Fibroblast of lung (primary cell): Measurements from ENCODE around the gene RELL2. TPM values are rescaled to one million over a fixed set of nuclear protein-coding genes. Genes with fewer than 3 reads are reported as not detected.
"Not testable (repeated sequence)": the region's sequence is repeated elsewhere in the genome, so short reads cannot be mapped to it uniquely, and the experiment has no call there.

Source experiments
- DNase-seq, 2 donors: peaks; one replicate each; pipeline versions ENCODE4 v3.0.0 to v3.0.0-alpha.2; 2010; ENCODE audit warnings: low read depth in 2 of 2
- H2AFZ ChIP-seq: 2 replicates; pipeline ENCODE4 v1.5.1; 2012; ENCODE audit warnings: low read length, control low read depth, inconsistent platforms
- H3K27ac ChIP-seq: 2 replicates; pipeline ENCODE4 v1.5.1; 2011; ENCODE audit warnings: low read length, control low read depth; ENCODE audit not compliant: insufficient read depth
- H3K27me3 ChIP-seq: 2 replicates; pipeline ENCODE4 v1.5.1; 2011; ENCODE audit warnings: mild to moderate bottlenecking, low read length; ENCODE audit not compliant: control insufficient read depth, insufficient read depth
- H3K36me3 ChIP-seq: 2 replicates; pipeline ENCODE4 v1.5.1; 2011; ENCODE audit warnings: low read length; ENCODE audit not compliant: control insufficient read depth, insufficient read depth
- H3K4me1 ChIP-seq: 2 replicates; pipeline ENCODE4 v1.5.1; 2011; ENCODE audit warnings: low read length; ENCODE audit not compliant: control insufficient read depth, insufficient read depth; ENCODE audit errors: extremely low read depth
- H3K4me2 ChIP-seq: 2 replicates; pipeline ENCODE4 v1.5.1; 2011; ENCODE audit warnings: low read length, control low read depth; ENCODE audit not compliant: insufficient read depth; ENCODE audit errors: extremely low read depth
- H3K4me3 ChIP-seq, 4 experiments: fragments of 200-600 bp in 1 of 4; sonication (generic) in 1 of 4; replicated peaks in 1 of 4; 2 replicates each; pipeline ENCODE4 v1.5.1; 2011 to 2016; ENCODE audit warnings: low read length in 4 of 4, low read depth in 3 of 4, mild to moderate bottlenecking in 3 of 4, control low read depth in 2 of 4, inconsistent platforms in 1 of 4, mixed read lengths in 1 of 4; ENCODE audit not compliant: insufficient read depth in 1 of 4; ENCODE audit errors: control extremely low read depth in 1 of 4
- H3K79me2 ChIP-seq: 2 replicates; pipeline ENCODE4 v1.5.1; 2012; ENCODE audit warnings: mild to moderate bottlenecking, low read length, inconsistent platforms; ENCODE audit not compliant: control insufficient read depth, insufficient read depth
- H3K9ac ChIP-seq: 2 replicates; pipeline ENCODE4 v1.5.1; 2011; ENCODE audit warnings: mild to moderate bottlenecking, low read length, control low read depth; ENCODE audit not compliant: insufficient read depth
- H3K9me3 ChIP-seq: 2 replicates; pipeline ENCODE4 v1.5.1; 2012; ENCODE audit warnings: low read depth, low read length; ENCODE audit not compliant: control insufficient read depth, insufficient read depth
- H4K20me1 ChIP-seq: 2 replicates; pipeline ENCODE4 v1.5.1; 2011; ENCODE audit warnings: low read length; ENCODE audit not compliant: control insufficient read depth, insufficient read depth; ENCODE audit errors: extremely low read depth
- CTCF ChIP-seq, 2 donors: IDR thresholded peaks in 1 of 2; conservative IDR thresholded peaks in 1 of 2; 1 replicate in 1 of 2; 2 replicates in 1 of 2; pipeline ENCODE4 v1.5.1; 2011 to 2012; ENCODE audit warnings: low read length in 2 of 2, control low read depth in 1 of 2, inconsistent platforms in 1 of 2, low read depth in 1 of 2, mild to moderate bottlenecking in 1 of 2
- EZH2 ChIP-seq: IDR thresholded peaks from 2 replicates; pipeline ENCODE4 v1.5.1; 2012; ENCODE audit warnings: low read length, control low read depth, mild to moderate bottlenecking; ENCODE audit errors: missing control alignments
- polyA plus RNA-seq, 2 donors: library from polyadenylated mRNA; depleted of rRNA in 1 of 2; stranded (reverse) in 1 of 2; unstranded in 1 of 2; fragments of >200 nt; gene quantifications; 2 replicates each; pipeline ENCODE4 v1.2.1, GENCODE V29; 2011 to 2012; ENCODE audit warnings: missing spikeins in 1 of 2
- total RNA-seq: library from RNA; depleted of rRNA; stranded (reverse); fragments of >200 nt; gene quantifications from 2 replicates; pipeline ENCODE4 v1.2.1, GENCODE V29; 2014

The RELL2 gene
- total and polyA plus RNA-seq, 2 donors (not counting 1 experiment from before 2014, with no cell fraction given): 3.0 to 3.7 TPM

GRCh38 chr5:141608046-141608445 lies 28.8 kb upstream of the RELL2 start:
- Histone ChIP-seq H3K4me2 (no peak overlapping the region), H3K79me2 (peaks cover 48% of the 10 kb centered on the region), H3K9ac (no peak overlapping the region), H2AFZ (no peak overlapping the region), H4K20me1 (no peaks in the 10 kb centered on the region), H3K4me3 (no peak overlapping the region), H3K27ac (no peak overlapping the region), H3K9me3 (no peaks in the 10 kb centered on the region), H3K4me1 (peaks cover 6% of the 10 kb centered on the region), H3K27me3 (no peaks in the 10 kb centered on the region), H3K36me3 (no peaks in the 10 kb centered on the region)
- no peak for DNase-seq
- no peak for TF ChIP-seq EZH2

GRCh38 chr5:141608557-141608956 lies 28.2 kb upstream of the RELL2 start:
- H3K9ac ChIP-seq: no peak overlapping the region
- H3K4me2 ChIP-seq: no peak overlapping the region
- no peaks in the 10 kb centered on the region for H3K9me3 ChIP-seq
- H3K79me2 ChIP-seq: peaks cover 47% of the 10 kb centered on the region
- no peak overlapping the region for H3K27ac ChIP-seq
- H4K20me1 ChIP-seq: no peaks in the 10 kb centered on the region
- H3K4me1 ChIP-seq: peaks cover 6% of the 10 kb centered on the region
- H2AFZ ChIP-seq: no peak overlapping the region
- no peaks in the 10 kb centered on the region for H3K27me3 ChIP-seq
- no peak overlapping the region for H3K4me3 ChIP-seq
- H3K36me3 ChIP-seq: no peaks in the 10 kb centered on the region
- no peak for DNase-seq
- TF ChIP-seq CTCF (conservative IDR thresholded peaks at IDR 0.05 in 1 of 2, IDR thresholded peaks at IDR 0.05 in 1 of 2; ENCODE audit: low read depth in 1 of 2, low read length in 2 of 2): no peak
- no peak for TF ChIP-seq EZH2

- DNase-seq: no peak
- Histone ChIP-seq H2AFZ (no peak overlapping the region), H3K36me3 (no peaks in the 10 kb centered on the region), H3K9ac (no peak overlapping the region), H3K4me1 (peaks cover 2% of the 10 kb centered on the region), H3K27ac (no peak overlapping the region), H3K4me2 (no peak overlapping the region), H3K27me3 (no peaks in the 10 kb centered on the region), H3K9me3 (no peaks in the 10 kb centered on the region), H3K79me2 (peaks cover 47% of the 10 kb centered on the region), H3K4me3 (no peak overlapping the region), H4K20me1 (no peaks in the 10 kb centered on the region)
- TF ChIP-seq CTCF (conservative IDR thresholded peaks at IDR 0.05 in 1 of 2, IDR thresholded peaks at IDR 0.05 in 1 of 2; ENCODE audit: low read depth in 1 of 2, low read length in 2 of 2) (no peak), EZH2 (no peak)
These were observed 27.8 kb upstream of the RELL2 start for GRCh38 chr5:141609044-141609443.

GRCh38 chr5:141609921-141610320 lies 26.9 kb upstream of the RELL2 start:
- not testable (repeated sequence) for DNase-seq, H3K9me3 ChIP-seq, H3K4me1 ChIP-seq, H3K27ac ChIP-seq, H3K27me3 ChIP-seq, H3K4me3 ChIP-seq, H4K20me1 ChIP-seq, H3K4me2 ChIP-seq, H3K9ac ChIP-seq, H3K36me3 ChIP-seq, H2AFZ ChIP-seq
- H3K79me2 ChIP-seq: peaks cover 55% of the 10 kb centered on the region
